Measurements from ENCODE around the gene PUS10.
"Not testable (repeated sequence)": the region's sequence is repeated elsewhere in the genome, so short reads cannot be mapped to it uniquely, and the experiment has no call there.

Gene PUS10

GRCh38 chr2:61014763-61015162 lies 3.3 kb downstream of the PUS10 start:
- DNase-seq (ENCODE audit: low read depth) = no peak
- no peak overlapping the region for H3K4me3 ChIP-seq (ENCODE audit: low read depth, low read length)

GRCh38 chr2:61013382-61013781 lies 4.7 kb downstream of the PUS10 start:
- DNase-seq (ENCODE audit: low read depth) = no peak
- no peak overlapping the region for H3K4me3 ChIP-seq (ENCODE audit: low read depth, low read length)

GRCh38 chr2:61012303-61012702 lies 5.8 kb downstream of the PUS10 start:
- not testable (repeated sequence) for H3K4me3 ChIP-seq (ENCODE audit: low read depth, low read length)
- peak; percentile 21 for DNase-seq (ENCODE audit: low read depth)

- H3K4me3 ChIP-seq (ENCODE audit: low read depth, low read length) = no peak overlapping the region
- no peak for DNase-seq (ENCODE audit: low read depth)
Observed at GRCh38 chr2:61011678-61012077, 6.4 kb downstream of the PUS10 start.

- no peak overlapping the region for H3K4me3 ChIP-seq (ENCODE audit: low read depth, low read length)
- no peak for DNase-seq (ENCODE audit: low read depth)
Observed at GRCh38 chr2:61009355-61009754, 8.7 kb downstream of the PUS10 start.

- no peak overlapping the region for H3K4me3 ChIP-seq (ENCODE audit: low read depth, low read length)
- DNase-seq (ENCODE audit: low read depth) = no peak
Observed at GRCh38 chr2:61006486-61007105, 11.5 kb downstream of the PUS10 start.

- no peak for DNase-seq (ENCODE audit: low read depth)
- no peak overlapping the region for H3K4me3 ChIP-seq (ENCODE audit: low read depth, low read length)
Observed at GRCh38 chr2:61005736-61006135, 12.3 kb downstream of the PUS10 start.

GRCh38 chr2:60998628-60999545 lies 19.2 kb downstream of the PUS10 start:
- DNase-seq (ENCODE audit: low read depth) = no peak
- H3K4me3 ChIP-seq (ENCODE audit: low read depth, low read length) = no peak overlapping the region

- no peak overlapping the region for H3K4me3 ChIP-seq (ENCODE audit: low read depth, low read length)
- no peak for DNase-seq (ENCODE audit: low read depth)
Observed at GRCh38 chr2:60994131-60994530, 23.9 kb downstream of the PUS10 start.

- no peak overlapping the region for H3K4me3 ChIP-seq (ENCODE audit: low read depth, low read length)
- DNase-seq (ENCODE audit: low read depth) = no peak
Observed at GRCh38 chr2:60992985-60993392, 25.1 kb downstream of the PUS10 start.

- DNase-seq (ENCODE audit: low read depth) = no peak
- H3K4me3 ChIP-seq (ENCODE audit: low read depth, low read length) = no peak overlapping the region
Observed at GRCh38 chr2:60991644-60992043, 26.4 kb downstream of the PUS10 start.

- no peak for DNase-seq (ENCODE audit: low read depth)
- no peak overlapping the region for H3K4me3 ChIP-seq (ENCODE audit: low read depth, low read length)
Observed at GRCh38 chr2:60989259-60989658, 28.8 kb downstream of the PUS10 start.

GRCh38 chr2:60987656-60988055 lies 30.4 kb downstream of the PUS10 start:
- H3K4me3 ChIP-seq (ENCODE audit: low read depth, low read length); DNase-seq (ENCODE audit: low read depth): not testable (repeated sequence)

GRCh38 chr2:60987041-60987440 lies 31.0 kb downstream of the PUS10 start:
- no peak overlapping the region for H3K4me3 ChIP-seq (ENCODE audit: low read depth, low read length)
- no peak for DNase-seq (ENCODE audit: low read depth)

- DNase-seq (ENCODE audit: low read depth) = no peak
- H3K4me3 ChIP-seq (ENCODE audit: low read depth, low read length) = no peak overlapping the region
Observed at GRCh38 chr2:60984720-60985119, 33.3 kb downstream of the PUS10 start.

GRCh38 chr2:60982066-60982465 lies 36.0 kb downstream of the PUS10 start:
- not testable (repeated sequence) for H3K4me3 ChIP-seq (ENCODE audit: low read depth, low read length); DNase-seq (ENCODE audit: low read depth)

- no peak overlapping the region for H3K4me3 ChIP-seq (ENCODE audit: low read depth, low read length)
- no peak for DNase-seq (ENCODE audit: low read depth)
Observed at GRCh38 chr2:60980071-60980815, 37.8 kb downstream of the PUS10 start.

GRCh38 chr2:60979231-60979630 lies 38.8 kb downstream of the PUS10 start:
- no peak for DNase-seq (ENCODE audit: low read depth)
- H3K4me3 ChIP-seq (ENCODE audit: low read depth, low read length) = no peak overlapping the region

GRCh38 chr2:60977562-60977895 lies 40.5 kb downstream of the PUS10 start:
- no peak overlapping the region for H3K4me3 ChIP-seq (ENCODE audit: low read depth, low read length)
- DNase-seq (ENCODE audit: low read depth) = no peak

- no peak for DNase-seq (ENCODE audit: low read depth)
- no peak overlapping the region for H3K4me3 ChIP-seq (ENCODE audit: low read depth, low read length)
Observed at GRCh38 chr2:60976875-60977561, 41.0 kb downstream of the PUS10 start.

Data from skeletal muscle cell (primary cell).